Mammary epithelial cell (primary cell): Measurements from ENCODE around the gene SMARCA2.

Experiments
- EZH2 ChIP-seq: IDR thresholded peaks from 2 replicates; pipeline ENCODE4 v1.6.1; 2012; ENCODE audit warnings: low read length, inconsistent platforms, borderline replicate concordance
- TF ChIP-seq, protein P1 (sequence below), 2 donors: IDR thresholded peaks in 1 of 2; conservative IDR thresholded peaks in 1 of 2; 2 replicates each; pipeline ENCODE4 v1.5.1; 2011 to 2012; ENCODE audit warnings: inconsistent platforms in 2 of 2, low read length in 2 of 2, mild to moderate bottlenecking in 2 of 2, control low read depth in 1 of 2, low read depth in 1 of 2; ENCODE audit not compliant: insufficient read depth in 1 of 2; ENCODE audit errors: extremely low read depth in 1 of 2

DNA sequence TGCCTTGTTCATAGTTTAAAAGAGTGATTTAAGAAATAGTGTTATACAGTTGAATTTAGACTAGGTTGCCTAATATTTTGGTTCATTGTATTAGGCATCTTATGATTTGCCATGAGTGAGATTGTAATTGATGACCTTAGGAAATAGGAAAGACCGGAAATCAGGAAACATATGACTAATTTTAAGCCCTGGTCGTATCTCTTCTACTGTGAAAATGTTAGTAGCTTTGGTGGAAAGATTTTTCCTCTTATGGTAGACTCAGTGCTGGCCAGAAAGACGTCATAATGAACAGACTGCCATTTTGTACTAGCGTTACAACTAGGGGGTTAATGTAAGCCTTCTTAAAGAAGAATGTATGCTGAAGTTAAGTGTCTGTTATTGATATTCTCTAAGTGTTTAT lies 21.7 kb downstream of the SMARCA2 start:
- TF ChIP-seq, protein P1, sequence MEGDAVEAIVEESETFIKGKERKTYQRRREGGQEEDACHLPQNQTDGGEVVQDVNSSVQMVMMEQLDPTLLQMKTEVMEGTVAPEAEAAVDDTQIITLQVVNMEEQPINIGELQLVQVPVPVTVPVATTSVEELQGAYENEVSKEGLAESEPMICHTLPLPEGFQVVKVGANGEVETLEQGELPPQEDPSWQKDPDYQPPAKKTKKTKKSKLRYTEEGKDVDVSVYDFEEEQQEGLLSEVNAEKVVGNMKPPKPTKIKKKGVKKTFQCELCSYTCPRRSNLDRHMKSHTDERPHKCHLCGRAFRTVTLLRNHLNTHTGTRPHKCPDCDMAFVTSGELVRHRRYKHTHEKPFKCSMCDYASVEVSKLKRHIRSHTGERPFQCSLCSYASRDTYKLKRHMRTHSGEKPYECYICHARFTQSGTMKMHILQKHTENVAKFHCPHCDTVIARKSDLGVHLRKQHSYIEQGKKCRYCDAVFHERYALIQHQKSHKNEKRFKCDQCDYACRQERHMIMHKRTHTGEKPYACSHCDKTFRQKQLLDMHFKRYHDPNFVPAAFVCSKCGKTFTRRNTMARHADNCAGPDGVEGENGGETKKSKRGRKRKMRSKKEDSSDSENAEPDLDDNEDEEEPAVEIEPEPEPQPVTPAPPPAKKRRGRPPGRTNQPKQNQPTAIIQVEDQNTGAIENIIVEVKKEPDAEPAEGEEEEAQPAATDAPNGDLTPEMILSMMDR (conservative IDR thresholded peaks at IDR 0.05 in 1 of 2, IDR thresholded peaks at IDR 0.05 in 1 of 2; ENCODE audit: extremely low read depth in 1 of 2, insufficient read depth in 1 of 2, low read depth in 1 of 2, low read length in 2 of 2): no peak
- TF ChIP-seq EZH2: no peak
